ENCODE results near the gene ASB14.

Gene ASB14

DNA sequence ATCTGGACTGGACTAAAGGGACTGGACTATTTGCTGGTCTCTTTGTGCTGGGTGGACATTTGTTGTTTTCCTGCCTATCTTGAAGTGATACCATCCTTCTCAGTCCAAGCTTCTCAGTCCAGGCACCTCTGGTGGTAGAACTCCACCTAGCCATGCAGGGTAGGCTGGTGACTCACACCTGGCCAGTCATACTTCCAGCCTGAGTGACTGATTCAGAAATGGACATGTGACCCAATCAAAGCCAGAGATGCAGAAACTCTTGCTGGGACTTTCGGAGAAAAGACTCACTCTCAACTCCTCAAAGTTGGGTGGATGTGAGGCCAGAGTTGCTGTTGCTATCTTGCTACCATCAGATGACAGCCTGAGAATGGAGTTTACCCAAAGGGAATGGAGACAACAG, 5.6 kb upstream of the ASB14 start:
- Histone ChIP-seq H3K27ac (no peak overlapping the region), H3K4me3 (no peak overlapping the region)
- DNase-seq (ENCODE audit: low spot score) = no peak
- TF ChIP-seq, protein P1, sequence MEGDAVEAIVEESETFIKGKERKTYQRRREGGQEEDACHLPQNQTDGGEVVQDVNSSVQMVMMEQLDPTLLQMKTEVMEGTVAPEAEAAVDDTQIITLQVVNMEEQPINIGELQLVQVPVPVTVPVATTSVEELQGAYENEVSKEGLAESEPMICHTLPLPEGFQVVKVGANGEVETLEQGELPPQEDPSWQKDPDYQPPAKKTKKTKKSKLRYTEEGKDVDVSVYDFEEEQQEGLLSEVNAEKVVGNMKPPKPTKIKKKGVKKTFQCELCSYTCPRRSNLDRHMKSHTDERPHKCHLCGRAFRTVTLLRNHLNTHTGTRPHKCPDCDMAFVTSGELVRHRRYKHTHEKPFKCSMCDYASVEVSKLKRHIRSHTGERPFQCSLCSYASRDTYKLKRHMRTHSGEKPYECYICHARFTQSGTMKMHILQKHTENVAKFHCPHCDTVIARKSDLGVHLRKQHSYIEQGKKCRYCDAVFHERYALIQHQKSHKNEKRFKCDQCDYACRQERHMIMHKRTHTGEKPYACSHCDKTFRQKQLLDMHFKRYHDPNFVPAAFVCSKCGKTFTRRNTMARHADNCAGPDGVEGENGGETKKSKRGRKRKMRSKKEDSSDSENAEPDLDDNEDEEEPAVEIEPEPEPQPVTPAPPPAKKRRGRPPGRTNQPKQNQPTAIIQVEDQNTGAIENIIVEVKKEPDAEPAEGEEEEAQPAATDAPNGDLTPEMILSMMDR (IDR thresholded peaks at IDR 0.05) = no peak

DNA sequence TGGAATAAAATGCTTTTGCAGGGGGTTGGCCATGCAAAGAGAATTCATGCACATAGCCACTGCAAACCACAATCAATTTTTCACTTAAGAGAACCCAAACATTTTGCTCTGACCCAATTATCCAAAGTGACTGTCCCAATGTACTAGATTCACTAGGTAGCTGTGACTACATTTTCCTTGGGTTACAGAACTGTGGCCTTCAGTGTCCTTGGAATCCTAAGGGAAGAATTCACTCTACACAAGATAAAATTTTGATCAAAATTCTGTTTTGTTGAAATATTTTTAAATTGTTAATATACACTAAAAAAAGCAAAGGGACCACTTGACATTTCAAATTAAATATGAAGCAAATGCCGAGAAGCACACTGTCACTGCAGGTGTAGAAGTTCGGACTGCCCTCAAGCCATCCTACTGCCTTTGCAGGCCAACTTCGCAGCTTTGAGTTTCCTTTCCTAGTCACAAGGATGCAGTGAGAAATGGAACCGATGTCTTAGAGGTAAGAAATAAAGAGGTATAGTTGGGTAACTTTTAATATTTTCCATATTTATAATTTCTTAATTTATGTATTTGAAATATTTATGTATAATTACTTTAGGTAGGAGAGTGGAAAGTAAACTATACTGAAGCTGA, 527 bp upstream of the ASB14 start:
- TF ChIP-seq, protein P1 (IDR thresholded peaks at IDR 0.05) = no peak
- DNase-seq (ENCODE audit: low spot score) = no peak
- no peak overlapping the region for H3K27ac ChIP-seq
- H3K4me3 ChIP-seq = no peak overlapping the region

DNA sequence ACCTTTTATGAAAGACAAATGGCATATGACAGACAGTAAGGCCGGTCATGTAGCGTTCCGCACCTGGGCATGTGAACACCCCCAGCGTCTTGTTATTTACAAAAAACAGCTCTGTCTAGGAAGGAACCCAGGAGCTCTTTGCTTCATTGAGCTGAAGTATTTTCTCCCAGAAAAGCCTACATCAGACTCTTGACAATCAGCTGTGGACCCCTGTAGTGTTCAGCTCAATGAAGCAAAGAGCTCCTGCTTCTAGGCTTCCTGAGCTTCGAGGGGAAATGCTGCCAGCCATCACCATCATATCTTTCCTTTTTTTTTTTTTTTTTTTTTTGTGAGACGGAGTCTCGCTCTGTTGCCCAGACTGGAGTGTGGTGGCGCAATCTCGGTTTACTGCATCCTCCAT, 4.1 kb downstream of the ASB14 start:
- DNase-seq (ENCODE audit: low spot score) = no peak
- TF ChIP-seq, protein P1 (IDR thresholded peaks at IDR 0.05) = no peak
- H3K4me3 ChIP-seq = no peak overlapping the region
- H3K27ac ChIP-seq = no peak overlapping the region

DNA sequence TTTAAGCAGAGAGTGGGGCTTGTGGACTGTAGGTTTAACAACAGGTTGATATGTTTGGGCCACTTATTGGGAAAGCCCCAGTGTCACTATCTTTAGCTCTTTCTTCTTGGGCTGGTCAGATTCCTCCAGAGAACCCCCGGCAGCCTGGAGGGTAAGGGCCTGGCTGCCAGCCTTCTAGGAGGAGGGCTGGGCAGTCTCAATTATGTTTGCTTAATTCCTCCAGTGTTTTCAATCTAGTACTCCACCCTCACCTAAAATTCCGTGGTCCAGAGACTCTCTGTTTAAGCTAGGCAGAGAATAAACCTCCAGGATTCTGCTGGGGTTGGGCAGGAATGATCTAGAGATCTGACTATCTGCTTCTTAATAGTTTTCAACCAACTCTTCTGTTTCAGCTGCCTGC, 5.3 kb downstream of the ASB14 start:
- TF ChIP-seq, protein P1 (IDR thresholded peaks at IDR 0.05) = no peak
- H3K4me3 ChIP-seq = no peak overlapping the region
- no peak overlapping the region for H3K27ac ChIP-seq
- DNase-seq (ENCODE audit: low spot score) = no peak

DNA sequence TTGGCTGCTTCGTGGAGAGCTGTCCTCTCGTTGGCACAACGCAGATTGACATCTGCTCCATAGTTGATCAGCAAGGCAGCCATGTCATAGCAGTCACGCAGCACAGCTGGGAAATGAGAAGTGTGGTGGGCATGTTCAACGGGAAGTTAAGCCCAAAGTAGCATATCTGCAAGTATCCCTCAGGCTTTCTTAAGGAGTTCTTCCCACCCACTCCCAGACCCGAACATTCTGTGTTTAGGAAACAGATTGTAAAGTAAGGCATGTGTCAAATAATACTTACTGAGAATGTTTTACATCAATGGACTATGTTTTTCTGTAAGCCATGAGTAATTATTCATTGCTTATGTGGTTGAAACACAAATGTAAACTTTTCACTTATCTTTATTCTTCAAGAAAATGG, 9.2 kb downstream of the ASB14 start:
- no peak overlapping the region for H3K4me3 ChIP-seq
- no peak for DNase-seq (ENCODE audit: low spot score)
- TF ChIP-seq, protein P1 (IDR thresholded peaks at IDR 0.05) = no peak
- no peak overlapping the region for H3K27ac ChIP-seq

DNA sequence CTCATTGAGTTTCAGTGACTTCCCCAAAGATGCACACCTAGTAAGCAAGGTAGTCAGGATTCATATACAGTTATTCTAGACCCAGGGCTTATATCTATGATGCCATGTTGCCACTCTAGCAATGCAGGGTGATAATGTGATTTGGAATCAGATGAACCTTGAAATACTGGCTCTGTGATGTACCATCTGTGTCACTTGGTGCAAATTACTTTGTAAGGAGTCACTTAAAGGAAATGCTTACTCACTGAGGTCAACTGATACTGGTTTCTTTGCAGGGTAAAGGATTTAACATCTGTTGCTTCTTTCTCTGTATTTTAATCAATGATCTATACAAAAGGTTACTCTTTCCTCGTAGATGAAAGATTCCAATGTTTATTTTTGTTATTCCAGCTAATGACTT, 10.8 kb downstream of the ASB14 start:
- no peak overlapping the region for H3K4me3 ChIP-seq
- TF ChIP-seq, protein P1 (IDR thresholded peaks at IDR 0.05) = no peak
- no peak for DNase-seq (ENCODE audit: low spot score)
- no peak overlapping the region for H3K27ac ChIP-seq

DNA sequence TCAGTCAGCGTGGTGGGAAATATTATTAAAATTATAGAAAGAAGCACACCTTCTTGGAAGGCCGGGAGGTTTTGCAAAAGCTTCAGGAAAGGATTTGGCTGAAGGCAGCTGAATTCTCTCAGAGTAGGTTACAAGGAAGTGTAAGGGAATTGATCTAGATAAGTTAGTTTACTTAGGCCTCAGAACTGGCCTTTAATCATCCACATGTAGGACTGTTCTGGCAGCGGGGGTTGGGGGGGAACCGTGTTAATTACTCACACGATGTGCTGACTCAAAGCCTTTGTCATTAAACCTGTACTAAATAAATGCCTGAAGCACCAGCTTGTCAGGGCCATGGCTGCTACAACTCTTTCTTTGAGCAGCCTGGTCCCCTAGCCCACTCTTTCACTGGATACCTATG, 12.8 kb downstream of the ASB14 start:
- Histone ChIP-seq H3K4me3 (no peak overlapping the region), H3K27ac (no peak overlapping the region)
- DNase-seq (ENCODE audit: low spot score) = no peak
- TF ChIP-seq, protein P1 (IDR thresholded peaks at IDR 0.05) = no peak

Measured in coronary artery (tissue), 2 donors.